K562 (cell line): Measurements from ENCODE around the gene MYBPC3. TPM values are rescaled to one million over a fixed set of nuclear protein-coding genes. Genes with fewer than 3 reads are reported as not detected.

Source experiments
- BRF2 ChIP-seq: IDR thresholded peaks from 3 replicates; pipeline ENCODE4 v1.6.1; 2011; ENCODE audit warnings: borderline replicate concordance, mild to moderate bottlenecking; ENCODE audit not compliant: insufficient read length, insufficient read depth
- CBFA2T2 ChIP-seq: fragments of 450-650 bp; conservative IDR thresholded peaks from 2 replicates; pipeline ENCODE4 v1.6.1; 2017; ENCODE audit warnings: mild to moderate bottlenecking
- CHD7 ChIP-seq: fragments of 200-600 bp; sonication (generic); IDR thresholded peaks from one replicate; pipeline ENCODE4 v1.6.1; 2012; ENCODE audit warnings: mild to moderate bottlenecking, low read depth, low read length, inconsistent platforms
- ELK3 ChIP-seq: fragments of 450-650 bp; formaldehyde crosslinking; IDR thresholded peaks from 2 replicates; pipeline ENCODE4 v1.4.0; 2020; ENCODE audit warnings: mild to moderate bottlenecking
- ESRRA ChIP-seq: fragments of 450-650 bp; IDR thresholded peaks from 2 replicates; pipeline ENCODE4 v1.6.1; 2014; ENCODE audit warnings: low read depth, mild to moderate bottlenecking, moderate library complexity, borderline replicate concordance
- HMBOX1 ChIP-seq: sonication (generic); IDR thresholded peaks from 2 replicates; pipeline ENCODE4 v1.6.1; 2016
- HNRNPUL1 ChIP-seq: fragments of 200-400 bp; formaldehyde crosslinking; IDR thresholded peaks from 2 replicates; pipeline ENCODE4 v1.6.1; 2017; ENCODE audit warnings: low read length
- NFIC ChIP-seq: fragments of 450-650 bp; IDR thresholded peaks from 2 replicates; pipeline ENCODE4 v1.6.1; 2017; ENCODE audit warnings: mild to moderate bottlenecking, inconsistent platforms
- RBM34 ChIP-seq: fragments of 200-400 bp; formaldehyde crosslinking; IDR thresholded peaks from 2 replicates; pipeline ENCODE4 v1.6.1; 2018; ENCODE audit warnings: low read length, borderline replicate concordance; ENCODE audit not compliant: insufficient read depth
- THRB ChIP-seq: fragments of 450-650 bp; formaldehyde crosslinking; conservative IDR thresholded peaks from 2 replicates; pipeline ENCODE4 v1.4.0; 2022; ENCODE audit warnings: mild to moderate bottlenecking, missing genetic modification characterization
- polyA plus RNA-seq, 8 experiments: library from polyadenylated mRNA; depleted of rRNA in 4 of 8; stranded (reverse) in 5 of 8; unstranded in 3 of 8; fragments of >200 nt; fragmentation: Nextera tagmentation in 2 of 8; fragmentation: Illumina TruSeq in 1 of 8; extraction: Ambion mirVana in 2 of 8; extraction: Trizol in 1 of 8; gene quantifications; 2 replicates each; pipeline versions ENCODE4 v1.2.1 to v1.2.3, GENCODE V29; 2011 to 2014; ENCODE audit warnings: inconsistent platforms in 1 of 8, missing spikeins in 1 of 8
- total RNA-seq, 7 experiments: library from RNA; depleted of rRNA in 6 of 7; stranded (reverse); fragments of >200 nt in 6 of 7; fragmentation: Illumina TruSeq in 2 of 7; extraction: Trizol in 2 of 7; gene quantifications; 2 replicates each; pipeline versions ENCODE4 v1.2.1 to v1.2.3, GENCODE V29; 2011 to 2021; ENCODE audit warnings: low replicate concordance in 1 of 7

Gene MYBPC3
- total and polyA plus RNA-seq, 9 of the 15 experiments (the other 6 are each of a cell fraction or from before 2014, with no cell fraction given) = 0.01 TPM; not detected in 8

GRCh38 chr11:47376525-47377371 lies 24.2 kb upstream of the MYBPC3 start (continued):
- TF ChIP-seq THRB (CRISPR knock-in tag) = no peak
- TF ChIP-seq ESRRA = 0 out of 2 replicates have a peak, but pooled peaks have one; percentile 31
- TF ChIP-seq HNRNPUL1 = no peak
- peak; percentile 72 for TF ChIP-seq NFIC
- TF ChIP-seq BRF2 = no peak
- no peak for TF ChIP-seq HMBOX1
- TF ChIP-seq ELK3 (CRISPR knock-in tag) = no peak
- TF ChIP-seq CHD7 = no peak
- TF ChIP-seq RBM34 = no peak
- 0 out of 2 replicates have a peak, but pooled peaks have one; percentile 4 for TF ChIP-seq CBFA2T2
